Muscle of leg (tissue), 11 donors: ENCODE data around the gene GPR35. TPM values are rescaled to one million over a fixed set of nuclear protein-coding genes. Genes with fewer than 3 reads are reported as not detected.

ENCODE experiments used
- DNase-seq: peaks from one replicate; pipeline ENCODE4 v3.0.0; 2013
- H3K27ac ChIP-seq: one replicate; pipeline ENCODE4 v1.5.1; 2013; ENCODE audit warnings: mild to moderate bottlenecking, low read length, control low read depth
- H3K27me3 ChIP-seq: one replicate; pipeline ENCODE4 v1.6.1; 2013; ENCODE audit warnings: low read length; ENCODE audit not compliant: control insufficient read depth, insufficient read depth
- H3K36me3 ChIP-seq: one replicate; pipeline ENCODE4 v1.6.1; 2013; ENCODE audit warnings: low read length; ENCODE audit not compliant: control insufficient read depth, insufficient read depth
- H3K4me1 ChIP-seq: one replicate; pipeline ENCODE4 v1.6.1; 2013; ENCODE audit warnings: low read length; ENCODE audit not compliant: control insufficient read depth, insufficient read depth
- H3K4me3 ChIP-seq: one replicate; pipeline ENCODE4 v1.5.1; 2013; ENCODE audit warnings: low read length, control low read depth
- H3K9me3 ChIP-seq: replicated peaks from 2 replicates; pipeline ENCODE4 v1.6.1; 2013; ENCODE audit warnings: low read depth, low read length; ENCODE audit not compliant: control insufficient read depth
- WGBS: methylation state at CpG from one replicate; pipeline ENCODE4 v1.1.5; 2013; ENCODE audit warnings: missing lambda C conversion rate; ENCODE audit not compliant: insufficient coverage; 5-methylcytosine and 5-hydroxymethylcytosine counted together
- polyA plus RNA-seq, 8 donors: library from polyadenylated mRNA; unstranded; fragments of 120-200 nt; gene quantifications; one replicate each; pipeline versions ENCODE4 v1.2.1 to v1.2.3, GENCODE V29; 2013; ENCODE audit warnings: inconsistent platforms in 1 of 8, low replicate concordance in 1 of 8; ENCODE audit not compliant: insufficient read length in 8 of 8, insufficient read depth in 1 of 8
- total RNA-seq: library from RNA; stranded (reverse); fragments of 120-200 nt; gene quantifications from one replicate; pipeline ENCODE4 v1.2.4, GENCODE V29; 2013

GPR35 gene
- total and polyA plus RNA-seq, 9 donors: 0.75 to 5.1 (median 1.7) TPM

GRCh38 chr2:240588669-240589068 lies 36.6 kb upstream of the GPR35 start:
- Histone ChIP-seq H3K9me3 (no peaks in the 10 kb centered on the region), H3K27ac (no peak overlapping the region), H3K4me3 (no peak overlapping the region), H3K36me3 (peaks cover 37% of the 10 kb centered on the region), H3K27me3 (no peaks in the 10 kb centered on the region), H3K4me1 (peaks cover 30% of the 10 kb centered on the region)
- DNase-seq: no peak
- 82% methylated on average over 4 of the region's 4 CpGs for WGBS

- Histone ChIP-seq H3K36me3 (peaks cover 40% of the 10 kb centered on the region), H3K4me1 (peaks cover 30% of the 10 kb centered on the region), H3K9me3 (no peaks in the 10 kb centered on the region), H3K27ac (no peak overlapping the region), H3K4me3 (no peak overlapping the region), H3K27me3 (no peaks in the 10 kb centered on the region)
- WGBS: 85% methylated on average over 10 of the region's 14 CpGs
- DNase-seq: no peak
Observed at GRCh38 chr2:240589375-240589774, 35.9 kb upstream of the GPR35 start.

GRCh38 chr2:240589850-240590525 lies 35.3 kb upstream of the GPR35 start:
- H3K27ac ChIP-seq: no peak overlapping the region
- H3K4me3 ChIP-seq: no peak overlapping the region
- 87% methylated on average over 16 of the region's 16 CpGs for WGBS
- peaks cover 40% of the 10 kb centered on the region for H3K36me3 ChIP-seq
- no peak for DNase-seq
- H3K4me1 ChIP-seq: peaks cover 24% of the 10 kb centered on the region
- H3K9me3 ChIP-seq: no peaks in the 10 kb centered on the region
- H3K27me3 ChIP-seq: no peaks in the 10 kb centered on the region

- Histone ChIP-seq H3K9me3 (no peaks in the 10 kb centered on the region), H3K4me3 (no peak overlapping the region), H3K4me1 (peaks cover 17% of the 10 kb centered on the region), H3K27ac (no peak overlapping the region), H3K27me3 (no peaks in the 10 kb centered on the region), H3K36me3 (peaks cover 46% of the 10 kb centered on the region)
- 93% methylated on average over 21 of the region's 21 CpGs for WGBS
- DNase-seq: no peak
Observed at GRCh38 chr2:240590681-240591111, 34.6 kb upstream of the GPR35 start.

GRCh38 chr2:240591226-240591625 lies 34.1 kb upstream of the GPR35 start:
- Histone ChIP-seq H3K4me1 (peaks cover 17% of the 10 kb centered on the region), H3K36me3 (peaks cover 51% of the 10 kb centered on the region), H3K4me3 (no peak overlapping the region), H3K27me3 (no peaks in the 10 kb centered on the region), H3K9me3 (no peaks in the 10 kb centered on the region), H3K27ac (no peak overlapping the region)
- 60% methylated on average over 1 of the region's 6 CpGs for WGBS
- no peak for DNase-seq

GRCh38 chr2:240591784-240592183 lies 33.5 kb upstream of the GPR35 start:
- no peak overlapping the region for H3K27ac ChIP-seq
- peaks cover 17% of the 10 kb centered on the region for H3K4me1 ChIP-seq
- H3K4me3 ChIP-seq: no peak overlapping the region
- H3K9me3 ChIP-seq: no peaks in the 10 kb centered on the region
- WGBS: 91% methylated on average over 13 of the region's 13 CpGs
- no peak for DNase-seq
- peaks cover 56% of the 10 kb centered on the region for H3K36me3 ChIP-seq
- H3K27me3 ChIP-seq: no peaks in the 10 kb centered on the region

- H3K4me3 ChIP-seq: no peak overlapping the region
- peaks cover 68% of the 10 kb centered on the region for H3K36me3 ChIP-seq
- 89% methylated on average over 19 of the region's 20 CpGs for WGBS
- no peaks in the 10 kb centered on the region for H3K27me3 ChIP-seq
- peaks cover 5% of the 10 kb centered on the region for H3K4me1 ChIP-seq
- DNase-seq: no peak
- H3K9me3 ChIP-seq: no peaks in the 10 kb centered on the region
- no peak overlapping the region for H3K27ac ChIP-seq
Observed at GRCh38 chr2:240593026-240593702, 32.1 kb upstream of the GPR35 start.

GRCh38 chr2:240593703-240594451 lies 31.4 kb upstream of the GPR35 start:
- Histone ChIP-seq H3K4me3 (no peak overlapping the region), H3K27ac (no peak overlapping the region), H3K27me3 (no peaks in the 10 kb centered on the region), H3K36me3 (peaks cover 75% of the 10 kb centered on the region), H3K4me1 (no peaks in the 10 kb centered on the region), H3K9me3 (no peaks in the 10 kb centered on the region)
- 73% methylated on average over 17 of the region's 19 CpGs for WGBS
- no peak for DNase-seq

- H3K9me3 ChIP-seq: no peaks in the 10 kb centered on the region
- H3K27me3 ChIP-seq: no peaks in the 10 kb centered on the region
- no peak for DNase-seq
- H3K4me1 ChIP-seq: no peaks in the 10 kb centered on the region
- H3K36me3 ChIP-seq: peaks cover 73% of the 10 kb centered on the region
- H3K4me3 ChIP-seq: no peak overlapping the region
- H3K27ac ChIP-seq: no peak overlapping the region
- 81% methylated on average over 34 of the region's 34 CpGs for WGBS
Observed at GRCh38 chr2:240594511-240595380, 30.5 kb upstream of the GPR35 start.
